ENCODE results near the gene KIAA1328.
"Not testable (repeated sequence)": the region's sequence is repeated elsewhere in the genome, so short reads cannot be mapped to it uniquely, and the experiment has no call there.

The KIAA1328 gene

GRCh38 chr18:36888778-36889177 is 59.9 kb downstream of the KIAA1328 start:
- DNase-seq, result no peak

- DNase-seq, result no peak
Measured at GRCh38 chr18:36889321-36889720, 60.4 kb downstream of the KIAA1328 start.

- DNase-seq, result no peak
Measured at GRCh38 chr18:36889742-36890141, 60.8 kb downstream of the KIAA1328 start.

GRCh38 chr18:36890598-36890997 is 61.7 kb downstream of the KIAA1328 start:
- no peak for DNase-seq

- no peak for DNase-seq
Measured at GRCh38 chr18:36893227-36893626, 64.3 kb downstream of the KIAA1328 start.

- DNase-seq, result no peak
Measured at GRCh38 chr18:36895606-36896005, 66.7 kb downstream of the KIAA1328 start.

GRCh38 chr18:36897253-36897652 is 68.3 kb downstream of the KIAA1328 start:
- DNase-seq, result no peak

- no peak for DNase-seq
Measured at GRCh38 chr18:36899289-36899688, 70.4 kb downstream of the KIAA1328 start.

GRCh38 chr18:36900466-36900865 is 71.5 kb downstream of the KIAA1328 start:
- no peak for DNase-seq

- DNase-seq, result no peak
Measured at GRCh38 chr18:36901277-36901701, 72.4 kb downstream of the KIAA1328 start.

GRCh38 chr18:36903215-36903928 is 74.4 kb downstream of the KIAA1328 start:
- DNase-seq, result no peak

- DNase-seq, result no peak
Measured at GRCh38 chr18:36905571-36905970, 76.6 kb downstream of the KIAA1328 start.

- DNase-seq, result not testable (repeated sequence)
Measured at GRCh38 chr18:36909282-36909681, 80.4 kb downstream of the KIAA1328 start.

- DNase-seq, result no peak
Measured at GRCh38 chr18:36912887-36913286, 84.0 kb downstream of the KIAA1328 start.

GRCh38 chr18:36917907-36918306 is 89.0 kb downstream of the KIAA1328 start:
- DNase-seq, result no peak

- no peak for DNase-seq
Measured at GRCh38 chr18:36929601-36930000, 100.7 kb downstream of the KIAA1328 start.

GRCh38 chr18:36931106-36931505 is 102.2 kb downstream of the KIAA1328 start:
- DNase-seq, result no peak

GRCh38 chr18:36933552-36933951 is 104.6 kb downstream of the KIAA1328 start:
- DNase-seq, result no peak

GRCh38 chr18:36934884-36935283 is 106.0 kb downstream of the KIAA1328 start:
- DNase-seq, result no peak

GRCh38 chr18:36942264-36942663 is 113.3 kb downstream of the KIAA1328 start:
- peak in 1 of 2 experiments; percentile 1 for DNase-seq

- DNase-seq, result no peak
Measured at GRCh38 chr18:36947820-36948348, 119.0 kb downstream of the KIAA1328 start.

- DNase-seq, result no peak
Measured at GRCh38 chr18:36950282-36950681, 121.4 kb downstream of the KIAA1328 start.

- DNase-seq, result no peak
Measured at GRCh38 chr18:36950960-36951359, 122.0 kb downstream of the KIAA1328 start.

- DNase-seq, result no peak
Measured at GRCh38 chr18:36953047-36953446, 124.1 kb downstream of the KIAA1328 start.

GRCh38 chr18:36960038-36960437 is 131.1 kb downstream of the KIAA1328 start:
- DNase-seq, result no peak
